Measurements from ENCODE around the gene OR51A4.

OR51A4 gene

DNA sequence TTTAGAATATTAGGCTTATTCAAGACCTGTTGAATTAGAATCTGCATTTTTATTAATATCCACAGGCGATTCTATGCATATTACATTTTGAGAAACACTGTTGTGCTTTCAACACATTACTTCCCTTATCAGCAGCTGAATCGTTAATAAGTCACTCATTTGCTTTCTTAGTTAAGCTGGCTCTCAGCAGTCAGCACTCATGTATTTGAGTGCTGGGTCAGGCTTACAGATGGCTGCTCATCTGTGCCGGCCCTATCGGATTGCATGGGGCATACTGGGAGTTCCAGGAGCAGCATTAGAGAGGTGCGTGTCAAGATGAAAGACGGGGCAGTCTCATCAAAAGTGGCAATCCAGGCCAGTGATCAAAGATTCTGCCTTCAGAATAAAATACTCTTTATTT lies 36.4 kb upstream of the OR51A4 start:
- Histone ChIP-seq H3K4me2 (ENCODE audit: insufficient read depth, low read length) (no peak overlapping the region), H3K36me3 (ENCODE audit: insufficient read depth, low read length) (no peaks in the 10 kb centered on the region), H4K20me1 (ENCODE audit: insufficient read depth, low read length) (no peaks in the 10 kb centered on the region), H2AFZ (ENCODE audit: low read depth, low read length) (no peak overlapping the region), H3K4me3 (ENCODE audit: low read depth in 1 of 2, low read length in 2 of 2) (no peak overlapping the region), H3K4me1 (ENCODE audit: insufficient read depth, low read length) (no peaks in the 10 kb centered on the region), H3K79me2 (ENCODE audit: insufficient read depth, low read length) (no peaks in the 10 kb centered on the region), H3K27ac (ENCODE audit: low read length) (no peak overlapping the region), H3K9me3 (ENCODE audit: insufficient read depth, low read length, severe bottlenecking) (no peaks in the 10 kb centered on the region), H3K27me3 (ENCODE audit: insufficient read depth, low read length, poor library complexity) (no peaks in the 10 kb centered on the region), H3K9ac (ENCODE audit: low read depth, low read length) (no peak overlapping the region)
- TF ChIP-seq, protein P1, sequence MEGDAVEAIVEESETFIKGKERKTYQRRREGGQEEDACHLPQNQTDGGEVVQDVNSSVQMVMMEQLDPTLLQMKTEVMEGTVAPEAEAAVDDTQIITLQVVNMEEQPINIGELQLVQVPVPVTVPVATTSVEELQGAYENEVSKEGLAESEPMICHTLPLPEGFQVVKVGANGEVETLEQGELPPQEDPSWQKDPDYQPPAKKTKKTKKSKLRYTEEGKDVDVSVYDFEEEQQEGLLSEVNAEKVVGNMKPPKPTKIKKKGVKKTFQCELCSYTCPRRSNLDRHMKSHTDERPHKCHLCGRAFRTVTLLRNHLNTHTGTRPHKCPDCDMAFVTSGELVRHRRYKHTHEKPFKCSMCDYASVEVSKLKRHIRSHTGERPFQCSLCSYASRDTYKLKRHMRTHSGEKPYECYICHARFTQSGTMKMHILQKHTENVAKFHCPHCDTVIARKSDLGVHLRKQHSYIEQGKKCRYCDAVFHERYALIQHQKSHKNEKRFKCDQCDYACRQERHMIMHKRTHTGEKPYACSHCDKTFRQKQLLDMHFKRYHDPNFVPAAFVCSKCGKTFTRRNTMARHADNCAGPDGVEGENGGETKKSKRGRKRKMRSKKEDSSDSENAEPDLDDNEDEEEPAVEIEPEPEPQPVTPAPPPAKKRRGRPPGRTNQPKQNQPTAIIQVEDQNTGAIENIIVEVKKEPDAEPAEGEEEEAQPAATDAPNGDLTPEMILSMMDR (IDR thresholded peaks at IDR 0.05; ENCODE audit: borderline replicate concordance, extremely low read depth, low read length, poor library complexity, severe bottlenecking), result no peak
- no peak for TF ChIP-seq EZH2 (IDR thresholded peaks at IDR 0.05; ENCODE audit: borderline replicate concordance, low read depth, low read length, severe bottlenecking)
- DNase-seq, result no peak
- ATAC-seq (ENCODE audit: insufficient read depth, low read depth), result no peak

DNA sequence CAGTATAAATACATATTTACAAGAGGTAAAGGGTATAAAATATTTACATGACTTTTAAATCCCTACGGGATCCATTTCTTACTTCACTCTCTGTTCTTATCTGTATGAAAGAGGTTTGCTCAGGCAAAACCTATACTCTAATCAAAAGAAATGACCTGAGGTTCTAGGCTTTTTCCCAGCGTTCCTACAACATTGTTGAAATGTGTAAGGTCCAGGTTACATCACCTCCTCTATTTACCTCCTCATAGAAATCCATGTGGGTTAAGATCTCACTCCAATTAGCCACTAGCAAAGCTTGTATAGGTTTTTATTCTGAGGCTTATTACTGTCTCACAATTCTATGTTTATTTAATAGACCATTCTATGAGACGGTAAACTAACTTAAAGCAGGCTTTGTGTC lies 35.3 kb upstream of the OR51A4 start:
- Histone ChIP-seq H3K4me3 (ENCODE audit: low read depth in 1 of 2, low read length in 2 of 2) (no peak overlapping the region), H3K36me3 (ENCODE audit: insufficient read depth, low read length) (no peaks in the 10 kb centered on the region), H3K4me1 (ENCODE audit: insufficient read depth, low read length) (no peaks in the 10 kb centered on the region), H3K4me2 (ENCODE audit: insufficient read depth, low read length) (no peak overlapping the region), H3K79me2 (ENCODE audit: insufficient read depth, low read length) (no peaks in the 10 kb centered on the region), H4K20me1 (ENCODE audit: insufficient read depth, low read length) (no peaks in the 10 kb centered on the region), H2AFZ (ENCODE audit: low read depth, low read length) (no peak overlapping the region), H3K27ac (ENCODE audit: low read length) (no peak overlapping the region), H3K27me3 (ENCODE audit: insufficient read depth, low read length, poor library complexity) (no peaks in the 10 kb centered on the region), H3K9me3 (ENCODE audit: insufficient read depth, low read length, severe bottlenecking) (no peaks in the 10 kb centered on the region), H3K9ac (ENCODE audit: low read depth, low read length) (no peak overlapping the region)
- DNase-seq (no peak), ATAC-seq (ENCODE audit: insufficient read depth, low read depth) (no peak)
- TF ChIP-seq EZH2 (IDR thresholded peaks at IDR 0.05; ENCODE audit: borderline replicate concordance, low read depth, low read length, severe bottlenecking), result no peak
- TF ChIP-seq, protein P1 (IDR thresholded peaks at IDR 0.05; ENCODE audit: borderline replicate concordance, extremely low read depth, low read length, poor library complexity, severe bottlenecking), result no peak

GRCh38 chr11:4979036-4979435 lies 31.6 kb upstream of the OR51A4 start:
- no peaks in the 10 kb centered on the region for H3K9me3 ChIP-seq (ENCODE audit: insufficient read depth, low read length, severe bottlenecking)
- H4K20me1 ChIP-seq (ENCODE audit: insufficient read depth, low read length), result no peaks in the 10 kb centered on the region
- H3K4me2 ChIP-seq (ENCODE audit: insufficient read depth, low read length), result no peak overlapping the region
- no peak overlapping the region for H2AFZ ChIP-seq (ENCODE audit: low read depth, low read length)
- ATAC-seq (ENCODE audit: insufficient read depth, low read depth), result no peak
- no peaks in the 10 kb centered on the region for H3K27me3 ChIP-seq (ENCODE audit: insufficient read depth, low read length, poor library complexity)
- no peaks in the 10 kb centered on the region for H3K4me1 ChIP-seq (ENCODE audit: insufficient read depth, low read length)
- no peak overlapping the region for H3K9ac ChIP-seq (ENCODE audit: low read depth, low read length)
- no peaks in the 10 kb centered on the region for H3K36me3 ChIP-seq (ENCODE audit: insufficient read depth, low read length)
- H3K27ac ChIP-seq (ENCODE audit: low read length), result no peak overlapping the region
- no peak overlapping the region for H3K4me3 ChIP-seq (ENCODE audit: low read depth in 1 of 2, low read length in 2 of 2)
- no peaks in the 10 kb centered on the region for H3K79me2 ChIP-seq (ENCODE audit: insufficient read depth, low read length)
- TF ChIP-seq, protein P1 (IDR thresholded peaks at IDR 0.05; ENCODE audit: borderline replicate concordance, extremely low read depth, low read length, poor library complexity, severe bottlenecking), result no peak
- TF ChIP-seq EZH2 (IDR thresholded peaks at IDR 0.05; ENCODE audit: borderline replicate concordance, low read depth, low read length, severe bottlenecking), result no peak
- no peak for DNase-seq

- Histone ChIP-seq H4K20me1 (ENCODE audit: insufficient read depth, low read length) (no peaks in the 10 kb centered on the region), H3K4me1 (ENCODE audit: insufficient read depth, low read length) (no peaks in the 10 kb centered on the region), H3K27me3 (ENCODE audit: insufficient read depth, low read length, poor library complexity) (no peaks in the 10 kb centered on the region), H3K27ac (ENCODE audit: low read length) (no peak overlapping the region), H3K9me3 (ENCODE audit: insufficient read depth, low read length, severe bottlenecking) (no peaks in the 10 kb centered on the region), H3K9ac (ENCODE audit: low read depth, low read length) (no peak overlapping the region), H3K79me2 (ENCODE audit: insufficient read depth, low read length) (no peaks in the 10 kb centered on the region), H3K4me2 (ENCODE audit: insufficient read depth, low read length) (no peak overlapping the region), H2AFZ (ENCODE audit: low read depth, low read length) (no peak overlapping the region), H3K4me3 (ENCODE audit: low read depth in 1 of 2, low read length in 2 of 2) (no peak overlapping the region), H3K36me3 (ENCODE audit: insufficient read depth, low read length) (no peaks in the 10 kb centered on the region)
- DNase-seq, result no peak
- TF ChIP-seq EZH2 (IDR thresholded peaks at IDR 0.05; ENCODE audit: borderline replicate concordance, low read depth, low read length, severe bottlenecking), result no peak
- TF ChIP-seq, protein P1 (IDR thresholded peaks at IDR 0.05; ENCODE audit: borderline replicate concordance, extremely low read depth, low read length, poor library complexity, severe bottlenecking), result no peak
- no peak for ATAC-seq (ENCODE audit: insufficient read depth, low read depth)
Measured at GRCh38 chr11:4975436-4975835, 28.0 kb upstream of the OR51A4 start.
